SK-N-SH (cell line): ENCODE results near the gene COBLL1. TPM values are rescaled to one million over a fixed set of nuclear protein-coding genes. Genes with fewer than 3 reads are reported as not detected.

Experiments
- CTCF ChIA-PET: fragments of 300-600, 350-600 bp; formaldehyde crosslinking; extraction: SDS; loops from one replicate; lab custom pipeline; 2021; lab: Yijun Ruan, JAX
- POLR2A ChIA-PET: fragments of 350-600 bp; sonication (Branson Sonifier 250); formaldehyde crosslinking; extraction: SDS; loops from one replicate; lab custom pipeline; 2020; ENCODE audit warnings: antibody characterized with exemption, inconsistent platforms; lab: Yijun Ruan, JAX
- DNase-seq: peaks from one replicate; pipeline ENCODE4 v3.0.0; 2012
- H2AFZ ChIP-seq: fragments of 200-600 bp; sonication (generic); 2 replicates; pipeline ENCODE4 v1.8.1; 2016; ENCODE audit warnings: antibody characterized with exemption, mild to moderate bottlenecking, low read depth
- H3F3A ChIP-seq: fragments of 200-600 bp; sonication (generic); replicated peaks from 2 replicates; pipeline ENCODE3; 2016; ENCODE audit warnings: antibody characterized with exemption, mild to moderate bottlenecking; ENCODE audit not compliant: insufficient read depth
- H3K27ac ChIP-seq, 2 experiments: fragments of 200-500 bp in 1 of 2; fragments of 200-600 bp in 1 of 2; sonication (Bioruptor generic) in 1 of 2; sonication (generic), shearing (Covaris generic) in 1 of 2; 2 replicates each; pipeline versions ENCODE4 v1.5.1 to v1.6.1; 2014 to 2016; ENCODE audit warnings: low read depth in 2 of 2, inconsistent platforms in 1 of 2, low read length in 1 of 2, mild to moderate bottlenecking in 1 of 2, mixed read lengths in 1 of 2
- H3K27me3 ChIP-seq: fragments of 200-600 bp; sonication (generic), shearing (Covaris generic); 2 replicates; pipeline ENCODE4 v1.6.1; 2016; ENCODE audit warnings: mixed run types; ENCODE audit not compliant: insufficient read depth
- H3K36me3 ChIP-seq, 2 experiments: fragments of 200-500 bp in 1 of 2; fragments of 200-600 bp in 1 of 2; sonication (Bioruptor generic) in 1 of 2; sonication (generic) in 1 of 2; replicated peaks in 1 of 2; 2 replicates each; pipeline versions ENCODE3 to v1.5.1; 2014 to 2016; ENCODE audit warnings: low read length in 1 of 2, mild to moderate bottlenecking in 1 of 2; ENCODE audit not compliant: insufficient read depth in 2 of 2, control insufficient read depth in 1 of 2
- H3K4me1 ChIP-seq, 2 experiments: fragments of 200-500 bp in 1 of 2; fragments of 200-600 bp in 1 of 2; sonication (Bioruptor generic) in 1 of 2; sonication (generic), shearing (Covaris generic) in 1 of 2; 2 replicates each; pipeline versions ENCODE4 v1.5.1 to v1.6.1; 2014 to 2016; ENCODE audit warnings: low read depth in 1 of 2, low read length in 1 of 2, mixed run types in 1 of 2; ENCODE audit not compliant: insufficient read depth in 2 of 2, control insufficient read depth in 1 of 2
- H3K4me2 ChIP-seq: fragments of 200-600 bp; sonication (generic), shearing (Covaris generic); 2 replicates; pipeline ENCODE4 v1.6.1; 2017; ENCODE audit warnings: mixed run types
- H3K4me3 ChIP-seq, 2 experiments: fragments of 200-500 bp in 1 of 2; fragments of 200-600 bp in 1 of 2; sonication (Bioruptor generic) in 1 of 2; sonication (generic), shearing (Covaris generic) in 1 of 2; 2 replicates each; pipeline versions ENCODE4 v1.5.1 to v1.8.1; 2014 to 2016; ENCODE audit warnings: low read depth in 2 of 2, inconsistent platforms in 1 of 2, low read length in 1 of 2, mild to moderate bottlenecking in 1 of 2, mixed read lengths in 1 of 2, moderate library complexity in 1 of 2
- H3K79me2 ChIP-seq: fragments of 200-600 bp; sonication (generic); 2 replicates; pipeline ENCODE4 v1.8.1; 2017; ENCODE audit warnings: mild to moderate bottlenecking; ENCODE audit not compliant: insufficient read depth
- H3K9ac ChIP-seq: fragments of 200-600 bp; sonication (generic); 2 replicates; pipeline ENCODE4 v1.6.1; 2017; ENCODE audit warnings: mixed run types
- H3K9me2 ChIP-seq: fragments of 200-600 bp; sonication (generic); 2 replicates; pipeline ENCODE4 v1.6.1; 2017; ENCODE audit warnings: mixed run types
- H3K9me3 ChIP-seq: fragments of 200-600 bp; sonication (generic); 2 replicates; pipeline ENCODE4 v1.6.1; 2017; ENCODE audit warnings: mixed run types, mild to moderate bottlenecking, moderate library complexity
- H4K20me1 ChIP-seq: fragments of 200-600 bp; sonication (generic); 2 replicates; pipeline ENCODE4 v1.6.1; 2017; ENCODE audit warnings: mild to moderate bottlenecking, mixed run types; ENCODE audit not compliant: insufficient read depth
- CTCF ChIP-seq: fragments of 200-600 bp; sonication (generic); IDR thresholded peaks from 2 replicates; pipeline ENCODE4 v1.6.1; 2017; ENCODE audit warnings: antibody characterized with exemption, mild to moderate bottlenecking, moderate library complexity
- ELF1 ChIP-seq: IDR thresholded peaks from 2 replicates; pipeline ENCODE4 v1.4.0; 2012
- EZH2phosphoT487 ChIP-seq: fragments of 200-600 bp; sonication (generic); IDR thresholded peaks from 2 replicates; pipeline ENCODE4 v1.6.1; 2017; ENCODE audit warnings: low read depth, mixed run types, mild to moderate bottlenecking, antibody characterized with exemption, moderate library complexity, borderline replicate concordance
- FOXJ3 ChIP-seq: sonication (generic); formaldehyde crosslinking; IDR thresholded peaks from 2 replicates; pipeline ENCODE4 v1.5.1; 2020; ENCODE audit warnings: mild to moderate bottlenecking, missing genetic modification reagents
- IRF3 ChIP-seq: fragments of 150-350 bp; IDR thresholded peaks from 2 replicates; pipeline ENCODE4 v1.6.1; 2016; ENCODE audit warnings: mild to moderate bottlenecking, low read depth, low read length
- POLR2AphosphoS5 ChIP-seq: IDR thresholded peaks from 2 replicates; pipeline ENCODE4 v1.6.1; 2012; ENCODE audit warnings: low read depth, low read length
- RAD21 ChIP-seq: IDR thresholded peaks from 2 replicates; pipeline ENCODE4 v1.6.1; 2012; ENCODE audit warnings: mild to moderate bottlenecking, low read length
- SMC3 ChIP-seq: IDR thresholded peaks from 2 replicates; pipeline ENCODE4 v1.6.1; 2012; ENCODE audit warnings: low read depth, low read length, improper control_type of control experiment
- USF2 ChIP-seq: fragments of 150-350 bp; IDR thresholded peaks from 2 replicates; pipeline ENCODE4 v1.6.1; 2017; ENCODE audit warnings: antibody characterized with exemption, low read length, low read depth, borderline replicate concordance
- YY1 ChIP-seq: IDR thresholded peaks from 2 replicates; pipeline ENCODE4 v1.4.0; 2012; ENCODE audit warnings: low read depth, mild to moderate bottlenecking
- ZBTB33 ChIP-seq: IDR thresholded peaks from 2 replicates; pipeline ENCODE4 v1.4.0; 2012; ENCODE audit warnings: low read depth, borderline replicate concordance
- WGBS: methylation state at CpG from one replicate; pipeline ENCODE4 v1.1.6; 2017; ENCODE audit warnings: low lambda C conversion rate; 5-methylcytosine and 5-hydroxymethylcytosine counted together
- polyA plus RNA-seq, 3 experiments: library from polyadenylated mRNA; depleted of rRNA; stranded (reverse); fragments of >200 nt; gene quantifications; 2 replicates each; pipeline ENCODE4 v1.2.3, GENCODE V29; 2012

Gene COBLL1
- polyA plus RNA-seq, 1 of the 3 experiments (the other 2 are of a cell fraction): 3.1 TPM

GRCh38 chr2:164877927-164878326 is 36.3 kb upstream of the COBLL1 start:
- no peaks in the 10 kb centered on the region for H3K9me2 ChIP-seq
- no peaks in the 10 kb centered on the region for H3K4me1 ChIP-seq
- CTCF ChIA-PET: no interaction called here
- no peaks in the 10 kb centered on the region for H3K27me3 ChIP-seq
- H2AFZ ChIP-seq: no peak overlapping the region
- H3K27ac ChIP-seq: no peak overlapping the region
- DNase-seq: no peak
- H3K4me3 ChIP-seq: no peak overlapping the region
- H3K79me2 ChIP-seq: no peaks in the 10 kb centered on the region
- POLR2A ChIA-PET: no interaction called here
- no peak overlapping the region for H3K9ac ChIP-seq
- no peaks in the 10 kb centered on the region for H3F3A ChIP-seq
- no peaks in the 10 kb centered on the region for H4K20me1 ChIP-seq
- H3K36me3 ChIP-seq: no peaks in the 10 kb centered on the region
- no peak overlapping the region for H3K4me2 ChIP-seq
- no peaks in the 10 kb centered on the region for H3K9me3 ChIP-seq
- TF ChIP-seq POLR2AphosphoS5 (no peak), CTCF (no peak), FOXJ3 (CRISPR knock-in tag) (no peak)
- TF ChIP-seq, all 33 proteins: peak for 0

- no peaks in the 10 kb centered on the region for H3K4me1 ChIP-seq
- no peak for TF ChIP-seq SMC3
- no peak for TF ChIP-seq ELF1
- TF ChIP-seq RAD21: no peak
- TF ChIP-seq USF2: no peak
- no peak overlapping the region for H3K9ac ChIP-seq
- no peaks in the 10 kb centered on the region for H4K20me1 ChIP-seq
- H3K27me3 ChIP-seq: no peaks in the 10 kb centered on the region
- WGBS: 96% methylated on average over 4 of the region's 4 CpGs
- no peaks in the 10 kb centered on the region for H3K36me3 ChIP-seq
- H2AFZ ChIP-seq: no peak overlapping the region
- no peaks in the 10 kb centered on the region for H3K9me3 ChIP-seq
- no peak overlapping the region for H3K4me2 ChIP-seq
- CTCF ChIA-PET: interaction anchor here (1.1 kb wide), 1 partner anchor 15 kb away, joined by 3 read pairs; no protein-coding TSS in a partner anchor
- DNase-seq: no peak
- POLR2A ChIA-PET: no interaction called here
- no peaks in the 10 kb centered on the region for H3F3A ChIP-seq
- H3K4me3 ChIP-seq: no peak overlapping the region
- no peaks in the 10 kb centered on the region for H3K9me2 ChIP-seq
- H3K27ac ChIP-seq: no peak overlapping the region
- no peaks in the 10 kb centered on the region for H3K79me2 ChIP-seq
Measured at GRCh38 chr2:164877169-164877568, 35.5 kb upstream of the COBLL1 start.

- 93% methylated on average over 10 of the region's 10 CpGs for WGBS
- CTCF ChIA-PET: interaction anchor here (1.0 kb wide), 1 partner anchor 15 kb away, joined by 3 read pairs; no protein-coding TSS in a partner anchor
- Histone ChIP-seq H2AFZ (no peak overlapping the region), H3K9ac (no peak overlapping the region), H3K79me2 (no peaks in the 10 kb centered on the region), H3K36me3 (no peaks in the 10 kb centered on the region), H3K4me2 (no peak overlapping the region), H3K4me3 (no peak overlapping the region), H3K27me3 (no peaks in the 10 kb centered on the region), H4K20me1 (no peaks in the 10 kb centered on the region), H3K9me2 (no peaks in the 10 kb centered on the region), H3K4me1 (no peaks in the 10 kb centered on the region), H3K9me3 (no peaks in the 10 kb centered on the region), H3F3A (no peaks in the 10 kb centered on the region), H3K27ac (no peak overlapping the region)
- no peak for DNase-seq
- POLR2A ChIA-PET: no interaction called here
- TF ChIP-seq YY1 (no peak), EZH2phosphoT487 (no peak), SMC3 (no peak), ZBTB33 (no peak), IRF3 (no peak)
Measured at GRCh38 chr2:164875334-164876205, 33.9 kb upstream of the COBLL1 start.
